GM19025 (cell line): ENCODE data around the gene NOS1AP.
"Not testable (repeated sequence)": the region's sequence is repeated elsewhere in the genome, so short reads cannot be mapped to it uniquely, and the experiment has no call there.

Experiments
- ATAC-seq: cut with Tn5 transposase; IDR thresholded peaks from one replicate; pipeline ENCODE4 v1.9.1; 2021; ENCODE audit warnings: mild to moderate bottlenecking, low read depth, moderate library complexity; ENCODE audit not compliant: unreplicated experiment

The NOS1AP gene

GRCh38 chr1:162056043-162056442, 13.4 kb upstream of the NOS1AP start:
- ATAC-seq: no peak

GRCh38 chr1:162056579-162056978, 12.9 kb upstream of the NOS1AP start:
- ATAC-seq: no peak

- no peak for ATAC-seq
These were observed 9.8 kb upstream of the NOS1AP start for GRCh38 chr1:162059721-162060120.

GRCh38 chr1:162060314-162060713, 9.2 kb upstream of the NOS1AP start:
- ATAC-seq: no peak

- no peak for ATAC-seq
These were observed 6.9 kb upstream of the NOS1AP start for GRCh38 chr1:162062542-162063015.

- no peak for ATAC-seq
These were observed 4.5 kb upstream of the NOS1AP start for GRCh38 chr1:162065016-162065415.

- not testable (repeated sequence) for ATAC-seq
These were observed 2.7 kb upstream of the NOS1AP start for GRCh38 chr1:162066836-162067235.

GRCh38 chr1:162067466-162067865, 2.0 kb upstream of the NOS1AP start:
- ATAC-seq: no peak

GRCh38 chr1:162068301-162068700, 1.2 kb upstream of the NOS1AP start:
- no peak for ATAC-seq

GRCh38 chr1:162070094-162070748, 730 bp downstream of the NOS1AP start:
- ATAC-seq: no peak

GRCh38 chr1:162070825-162071224, 1.3 kb downstream of the NOS1AP start:
- no peak for ATAC-seq

- ATAC-seq: no peak
These were observed 3.2 kb downstream of the NOS1AP start for GRCh38 chr1:162072740-162073139.

GRCh38 chr1:162074276-162075005, 5.0 kb downstream of the NOS1AP start:
- ATAC-seq: no peak

GRCh38 chr1:162075862-162076261, 6.4 kb downstream of the NOS1AP start:
- ATAC-seq: no peak

GRCh38 chr1:162077648-162078299, 8.3 kb downstream of the NOS1AP start:
- no peak for ATAC-seq

- ATAC-seq: no peak
These were observed 9.5 kb downstream of the NOS1AP start for GRCh38 chr1:162079030-162079429.

- no peak for ATAC-seq
These were observed 11.1 kb downstream of the NOS1AP start for GRCh38 chr1:162080472-162081015.

- no peak for ATAC-seq
These were observed 11.8 kb downstream of the NOS1AP start for GRCh38 chr1:162081316-162081715.

- not testable (repeated sequence) for ATAC-seq
These were observed 12.6 kb downstream of the NOS1AP start for GRCh38 chr1:162082080-162082479.

GRCh38 chr1:162083273-162083672, 13.8 kb downstream of the NOS1AP start:
- ATAC-seq: no peak

GRCh38 chr1:162085991-162086390, 16.5 kb downstream of the NOS1AP start:
- no peak for ATAC-seq
